ENCODE data around the gene LIME1.

Gene LIME1

GRCh38 chr20:63697357-63697867 lies 39.1 kb upstream of the LIME1 start:
- peak; percentile 40 for DNase-seq

GRCh38 chr20:63697868-63698545 lies 38.5 kb upstream of the LIME1 start:
- peak; percentile 19 for DNase-seq

- peak; percentile 66 for DNase-seq
Observed at GRCh38 chr20:63698739-63699465, 37.6 kb upstream of the LIME1 start.

GRCh38 chr20:63699466-63700198 lies 36.8 kb upstream of the LIME1 start:
- DNase-seq = peak; percentile 35

- DNase-seq = peak; percentile 26
Observed at GRCh38 chr20:63700199-63701050, 36.0 kb upstream of the LIME1 start.

- DNase-seq = no peak
Observed at GRCh38 chr20:63701051-63701328, 35.5 kb upstream of the LIME1 start.

GRCh38 chr20:63701329-63702035 lies 35.0 kb upstream of the LIME1 start:
- peak; percentile 21 for DNase-seq

- no peak for DNase-seq
Observed at GRCh38 chr20:63702036-63702665, 34.3 kb upstream of the LIME1 start.

GRCh38 chr20:63702751-63703470 lies 33.6 kb upstream of the LIME1 start:
- no peak for DNase-seq

GRCh38 chr20:63703471-63703975 lies 32.9 kb upstream of the LIME1 start:
- DNase-seq = no peak

GRCh38 chr20:63703976-63704748 lies 32.3 kb upstream of the LIME1 start:
- no peak for DNase-seq

GRCh38 chr20:63704749-63705117 lies 31.7 kb upstream of the LIME1 start:
- DNase-seq = no peak

- DNase-seq = no peak
Observed at GRCh38 chr20:63705232-63706026, 31.0 kb upstream of the LIME1 start.

GRCh38 chr20:63706027-63706695 lies 30.3 kb upstream of the LIME1 start:
- DNase-seq = no peak

- no peak for DNase-seq
Observed at GRCh38 chr20:63706852-63707557, 29.5 kb upstream of the LIME1 start.

- peak; percentile 91 for DNase-seq
Observed at GRCh38 chr20:63707558-63708300, 28.7 kb upstream of the LIME1 start, which contains the start of the genes ARFRP1 and ZGPAT. Gene ARFRP1, minus strand, starts transcription at chr20:63707976. Its CDS starts 885 bp downstream, at chr20:63707091. Gene ZGPAT, plus strand, starts transcription at chr20:63708039. Its CDS starts 542 bp downstream, at chr20:63708581.
